HG02759 (cell line): ENCODE data around the gene ID3.
A peak's percentile ranks its signal among the peaks of the same experiment; 100 is the strongest.
"Not testable (repeated sequence)": the region's sequence is repeated elsewhere in the genome, so short reads cannot be mapped to it uniquely, and the experiment has no call there.

Experiments used
- ATAC-seq: cut with Tn5 transposase; IDR thresholded peaks from one replicate; pipeline ENCODE4 v1.9.1; 2021; ENCODE audit warnings: mild to moderate bottlenecking, moderate library complexity; ENCODE audit not compliant: unreplicated experiment

Gene ID3

DNA sequence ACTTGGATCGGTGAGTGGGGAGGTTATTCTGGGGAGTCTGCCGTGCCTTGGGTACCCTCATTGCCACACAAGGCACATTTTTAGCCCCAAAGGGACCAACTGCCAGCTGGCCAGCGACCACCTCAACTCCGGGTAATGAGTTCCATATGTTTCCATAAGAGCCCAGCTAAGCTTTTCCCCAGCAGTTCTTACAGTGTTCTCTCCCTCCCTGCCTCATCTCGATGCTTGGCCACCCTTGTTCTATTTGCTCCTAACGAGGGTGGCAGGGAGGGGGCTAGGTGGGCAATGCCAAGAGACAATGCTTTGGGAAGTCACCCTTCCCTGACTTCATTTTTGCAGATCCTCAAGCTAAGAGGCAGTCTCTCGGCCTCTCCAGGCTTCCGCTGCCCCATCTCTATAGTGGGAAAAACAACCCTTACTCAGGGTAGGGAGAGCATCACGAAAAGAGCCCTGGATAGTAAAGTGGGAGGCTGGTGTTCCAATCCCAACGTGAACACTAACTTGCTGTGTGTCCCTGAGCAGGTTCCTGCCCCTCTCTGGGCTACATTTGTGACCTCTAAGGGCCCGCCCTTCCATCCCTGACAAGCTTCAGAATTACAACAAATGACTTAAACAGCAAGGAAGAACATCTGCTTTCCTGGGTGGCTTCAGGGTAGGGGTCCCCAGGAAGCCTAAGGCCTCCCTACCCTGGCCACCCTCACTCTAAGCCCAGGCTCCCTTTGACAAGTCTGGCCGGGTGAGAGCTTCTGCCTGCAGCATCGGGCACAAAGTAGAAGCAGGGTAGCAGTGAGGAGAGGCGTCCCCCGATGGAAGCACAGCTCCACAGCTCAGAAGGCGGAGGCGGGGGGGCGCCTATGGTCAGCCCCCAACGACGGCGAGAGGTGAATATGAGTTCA, 5.8 kb downstream of the ID3 start:
- no peak for ATAC-seq

DNA sequence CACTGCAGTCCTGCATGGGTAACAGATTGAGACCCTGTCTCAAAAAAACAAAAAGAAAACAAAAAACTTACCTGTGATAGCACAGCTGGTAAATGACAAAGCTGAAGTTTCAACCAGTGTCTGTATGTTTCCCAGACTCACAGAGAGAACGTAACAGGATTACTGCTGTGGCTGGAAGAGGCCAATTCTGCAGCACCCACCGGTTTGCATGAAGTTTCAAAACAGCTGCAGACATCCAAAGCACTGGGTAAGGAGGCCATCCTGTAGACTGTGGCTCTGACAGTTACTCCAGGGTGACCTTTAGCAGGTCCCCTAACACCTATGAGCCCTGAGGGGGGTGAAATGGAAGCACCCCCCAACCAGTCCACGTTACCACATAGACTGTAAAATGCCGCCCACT, 7.5 kb downstream of the ID3 start:
- ATAC-seq, result no peak

DNA sequence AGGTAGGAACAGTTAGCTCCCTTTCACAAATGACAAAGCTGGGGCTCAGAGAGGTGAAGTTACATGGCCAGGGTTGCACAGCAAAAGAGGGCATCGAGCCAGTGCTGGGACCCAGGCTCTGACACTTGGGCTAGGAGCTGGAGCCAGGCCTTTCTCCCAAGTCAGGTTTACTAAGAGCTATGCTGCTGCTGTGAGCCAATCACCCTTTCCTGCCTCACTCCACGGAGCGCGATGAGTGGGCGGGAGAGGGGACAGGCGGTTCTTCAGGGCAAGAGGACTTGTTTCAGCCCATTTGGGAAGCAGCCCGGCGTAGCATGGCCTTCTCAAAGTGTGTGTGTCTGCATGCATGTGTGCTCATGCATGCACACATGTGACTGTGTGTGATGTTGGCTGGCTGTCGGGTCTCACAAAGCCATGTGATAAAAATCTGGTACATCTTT, 10.6 kb downstream of the ID3 start:
- no peak for ATAC-seq

DNA sequence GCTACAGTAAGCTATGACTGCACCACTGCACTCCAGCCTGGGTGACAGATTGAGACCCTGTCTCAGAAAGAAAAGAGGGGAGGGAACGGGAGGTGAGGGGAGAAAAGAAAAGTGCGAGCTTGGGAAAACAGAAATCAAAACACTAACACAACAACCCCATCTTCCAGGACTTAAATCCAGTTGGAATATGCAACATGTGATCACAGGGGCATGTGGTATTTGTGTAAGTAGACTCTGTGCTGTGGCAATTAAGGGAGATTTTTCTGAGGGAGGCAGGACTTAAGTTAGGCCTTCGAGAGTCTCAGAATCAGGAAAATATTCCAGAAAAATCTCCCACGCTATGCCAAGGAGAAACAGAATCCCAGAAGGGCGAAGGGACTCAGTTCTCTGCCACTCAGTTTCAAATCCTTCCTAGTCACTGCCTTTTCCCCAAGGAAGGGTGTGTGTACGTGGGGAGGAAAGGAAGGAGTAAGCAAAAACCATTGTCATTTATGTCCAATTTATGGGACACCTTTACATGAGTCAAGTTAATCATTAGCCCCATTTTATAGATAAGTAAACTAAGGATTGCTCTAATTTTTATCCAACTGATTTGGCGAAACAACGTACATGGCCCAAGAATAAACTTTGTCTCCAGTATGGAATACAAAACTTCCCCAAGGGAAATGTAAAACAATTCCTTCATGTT, 12.3 kb downstream of the ID3 start:
- ATAC-seq, result no peak

DNA sequence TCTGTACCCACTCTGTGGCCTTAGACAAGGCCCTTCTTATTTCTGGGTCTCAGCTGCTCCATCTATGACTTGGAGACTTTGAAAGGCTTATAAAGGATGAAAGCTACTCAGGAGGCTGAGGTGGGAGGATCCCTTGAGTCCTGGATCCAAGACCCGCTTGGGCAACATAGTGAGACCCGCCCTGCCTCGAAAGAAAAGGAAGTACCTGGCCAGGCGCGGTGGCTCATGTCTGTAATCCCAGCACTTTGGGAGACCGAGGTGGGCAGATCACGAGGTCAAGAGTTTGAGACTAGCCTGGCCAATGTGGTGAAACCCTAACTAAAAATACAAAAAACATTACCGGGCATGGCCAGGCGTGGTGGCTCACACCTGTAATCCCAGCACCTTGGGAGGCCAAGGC, 13.4 kb downstream of the ID3 start:
- ATAC-seq, result no peak

DNA sequence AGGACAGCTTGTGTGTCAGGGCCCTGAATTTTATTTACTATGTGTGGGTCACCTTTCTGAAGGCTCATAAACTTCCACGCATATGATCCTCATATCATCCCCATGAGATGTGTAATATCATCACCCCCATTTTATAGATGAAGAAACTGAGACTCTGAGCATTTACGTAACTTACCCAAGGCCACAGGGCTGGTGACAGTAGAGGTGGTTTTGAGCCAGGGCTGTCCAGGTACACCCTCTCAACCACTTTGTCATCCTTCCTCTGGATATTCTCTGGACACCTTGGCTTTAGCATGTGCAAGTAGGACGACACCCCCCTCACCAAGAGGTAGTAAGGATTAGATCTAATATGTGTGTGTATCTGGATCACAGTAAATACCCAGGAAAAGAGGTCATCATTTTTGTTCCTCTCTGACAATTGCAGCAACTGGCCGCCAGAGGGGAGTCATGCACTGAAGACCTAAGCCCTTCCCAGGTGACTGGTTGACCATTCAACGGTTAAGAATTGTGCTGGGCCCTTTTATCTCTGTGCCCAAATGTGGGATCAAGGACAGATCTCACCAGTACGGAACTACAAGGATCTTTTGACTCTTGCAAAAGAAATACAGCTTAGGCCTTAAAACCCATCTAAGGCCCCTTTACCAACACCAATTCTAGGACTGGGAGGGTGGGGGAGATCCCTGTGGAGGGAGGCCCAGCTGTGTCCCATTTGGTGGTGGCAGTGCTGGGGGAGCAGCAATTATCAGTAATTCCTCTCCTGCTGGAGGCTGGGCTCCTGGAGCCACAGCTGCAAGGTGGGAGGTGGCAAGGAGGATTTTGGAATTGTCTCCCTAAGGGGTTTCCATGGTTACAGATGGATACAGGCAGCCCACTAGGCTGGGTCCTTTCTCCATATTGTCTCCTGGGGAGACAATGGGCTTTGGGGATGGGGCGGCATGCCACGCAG, 14.6 kb downstream of the ID3 start:
- no peak for ATAC-seq

DNA sequence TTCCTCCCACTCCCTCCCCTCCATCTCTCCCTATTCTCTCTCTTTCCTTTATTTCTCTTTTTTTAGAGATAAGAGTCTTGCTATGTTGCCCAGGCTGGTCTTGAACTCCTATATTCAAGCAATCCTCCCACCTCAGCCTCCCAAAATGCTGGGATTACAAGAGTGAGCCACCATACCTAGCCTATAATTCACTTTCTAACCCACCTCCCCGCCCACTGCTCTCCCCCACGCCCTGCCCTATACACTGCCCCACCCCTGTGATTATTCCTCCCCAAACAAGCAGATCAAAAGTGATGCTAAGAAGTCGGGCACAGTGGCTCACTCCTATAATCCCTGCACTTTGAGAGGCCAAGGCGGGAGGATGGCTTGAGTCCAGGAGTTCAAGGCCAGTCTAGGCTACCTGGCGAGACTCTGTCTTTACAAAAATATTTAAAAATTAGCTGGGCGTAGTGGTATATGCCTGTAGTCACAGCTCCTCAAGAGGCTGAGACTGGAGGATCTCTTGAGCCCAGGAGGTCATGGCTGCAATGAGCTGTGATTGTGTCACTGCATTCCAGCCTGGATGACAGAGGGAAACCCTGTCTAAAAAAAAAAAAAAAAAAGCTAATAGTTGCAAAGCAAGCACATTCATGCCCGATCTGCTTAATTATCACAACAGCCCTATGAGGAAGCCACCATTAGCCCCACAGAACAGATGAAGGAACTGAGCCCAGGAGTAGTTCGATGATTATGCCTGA, 15.4 kb downstream of the ID3 start:
- no peak for ATAC-seq

DNA sequence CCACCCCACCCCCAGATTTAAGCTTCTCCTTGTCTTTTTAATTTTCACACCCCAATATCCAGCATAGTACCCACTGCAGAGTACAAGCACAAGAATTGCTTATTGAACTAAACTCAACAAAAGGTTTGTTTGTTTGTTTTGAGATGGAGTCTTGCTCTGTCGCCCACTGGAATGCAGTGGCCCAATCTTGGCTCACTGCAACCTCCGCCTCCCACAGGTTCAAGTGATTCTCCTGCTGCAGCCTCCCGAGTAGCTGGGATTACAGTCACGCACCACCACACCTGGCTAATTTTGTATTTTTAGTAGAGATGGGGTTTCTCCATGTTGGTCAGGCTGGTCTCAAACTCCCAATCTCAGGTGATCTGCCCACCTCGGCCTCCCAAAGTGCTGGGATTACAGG, 16.4 kb downstream of the ID3 start:
- ATAC-seq, result not testable (repeated sequence)

DNA sequence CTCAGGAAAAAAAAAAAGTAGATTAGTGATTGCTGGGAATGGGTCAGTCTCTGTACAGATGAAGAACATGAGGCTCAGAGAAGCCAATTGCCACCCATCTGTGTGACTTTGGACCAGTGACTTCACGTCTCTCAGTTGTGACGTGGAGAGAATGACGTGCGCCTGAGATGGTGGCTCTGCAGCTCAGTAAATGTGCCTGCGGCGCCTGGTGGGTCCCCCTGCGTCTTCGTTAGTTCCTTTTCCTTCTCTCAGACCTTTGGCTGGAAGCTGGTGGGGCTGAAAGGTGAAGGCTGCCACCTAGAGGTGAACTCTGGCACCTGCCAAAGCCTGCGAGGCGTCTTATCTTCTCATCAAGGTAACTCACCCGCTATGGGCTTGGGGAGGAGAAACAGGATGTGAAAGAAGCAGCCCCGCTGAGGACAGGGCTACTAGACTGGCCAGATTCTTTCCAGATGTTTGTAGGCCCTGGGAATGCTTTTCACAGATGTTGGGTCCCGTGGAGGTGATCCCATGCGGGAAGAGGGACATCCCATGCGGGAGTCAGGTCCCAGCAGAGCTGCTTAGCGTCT, 19.5 kb downstream of the ID3 start:
- ATAC-seq, result peak; percentile 86

DNA sequence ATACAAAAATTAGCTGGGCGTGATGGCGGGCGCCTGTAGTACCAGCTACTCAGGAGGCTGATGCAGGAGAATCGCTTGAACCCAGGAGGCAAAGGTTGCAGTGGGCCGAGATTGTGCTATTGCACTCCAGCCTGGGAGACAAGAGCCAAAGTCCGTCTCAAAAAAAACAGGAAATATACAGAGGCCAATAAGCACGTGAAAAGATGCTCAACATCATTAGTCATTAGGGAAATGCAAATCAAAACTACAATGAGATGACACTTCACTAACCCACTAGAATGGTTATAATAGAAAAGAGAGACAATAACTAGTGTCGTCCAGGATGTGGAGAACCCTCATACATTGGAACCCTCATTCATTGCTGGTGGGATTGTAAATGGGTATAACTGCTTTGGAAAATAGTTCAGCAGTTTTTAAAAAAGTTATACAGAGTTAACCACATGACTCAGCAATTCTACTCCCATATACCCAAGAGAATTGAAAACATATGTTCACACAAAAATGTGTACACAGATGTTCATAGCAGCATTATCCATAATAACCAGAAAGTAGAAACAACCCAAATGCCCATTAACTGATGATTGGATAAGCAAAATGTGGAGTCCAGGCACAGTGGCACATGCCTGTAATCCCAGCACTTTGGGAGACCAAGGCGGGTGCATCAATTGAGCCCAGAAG, 21.9 kb downstream of the ID3 start:
- no peak for ATAC-seq

DNA sequence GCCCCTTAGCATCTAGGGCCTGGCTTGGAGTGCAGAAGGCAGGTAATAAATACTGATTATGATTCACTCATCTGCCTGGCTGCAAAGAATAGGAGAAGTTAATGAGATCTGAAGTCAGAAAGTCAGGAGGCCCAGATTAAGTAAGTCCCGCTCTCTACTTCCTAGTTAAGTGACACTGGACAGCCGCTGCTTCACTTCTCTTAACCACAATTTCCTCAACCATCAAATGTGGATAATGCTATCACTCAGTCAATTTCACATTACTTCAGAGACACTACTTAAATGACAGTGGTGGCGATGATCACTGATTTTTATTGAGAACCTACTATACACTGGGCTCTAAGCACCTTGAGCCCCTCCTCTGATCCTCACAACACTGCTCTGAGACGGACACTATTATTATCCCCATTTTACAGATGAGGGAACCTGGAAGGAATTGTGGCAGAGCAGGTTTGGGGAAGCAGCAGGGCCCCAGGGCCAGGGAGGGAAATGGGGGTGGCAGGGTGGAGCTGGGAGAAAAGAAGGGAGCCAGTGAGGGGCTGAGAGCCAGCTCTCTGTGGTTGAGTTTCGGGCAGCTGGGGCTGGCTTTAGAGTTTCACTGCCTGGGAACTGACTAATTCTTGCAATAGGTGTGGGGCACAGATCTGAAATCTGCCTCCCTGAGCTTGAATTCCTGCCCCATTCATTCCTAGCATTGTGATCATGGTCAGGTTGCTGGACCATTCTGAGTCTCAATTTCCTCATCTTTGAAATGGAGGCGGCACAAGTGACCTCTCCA, 25.9 kb downstream of the ID3 start:
- no peak for ATAC-seq

DNA sequence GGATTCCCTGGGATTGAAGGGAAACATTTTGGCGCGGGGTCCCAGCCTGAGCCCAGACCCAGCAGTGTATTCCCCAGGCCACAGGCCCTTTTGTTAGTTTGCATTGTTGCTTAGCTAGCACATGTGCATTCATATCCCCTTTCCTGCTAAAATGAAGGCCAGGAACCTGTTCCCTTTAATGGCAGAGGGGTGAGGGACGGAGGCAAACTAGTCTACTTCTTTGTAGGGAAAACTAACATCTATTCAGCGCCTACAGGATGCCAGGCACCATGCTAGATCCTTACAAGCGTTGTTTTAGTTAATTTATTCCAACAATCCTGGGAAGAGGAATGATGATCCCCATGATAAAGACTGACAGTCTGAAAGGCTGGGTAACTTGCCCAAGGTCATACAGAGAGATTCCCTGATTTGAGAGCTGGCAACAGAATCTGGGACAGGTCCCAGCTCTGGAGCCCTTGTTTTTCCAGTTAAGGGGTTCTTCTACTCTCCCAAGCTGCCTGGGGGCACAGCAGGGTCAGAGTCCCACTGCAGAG, 27.7 kb downstream of the ID3 start:
- no peak for ATAC-seq

DNA sequence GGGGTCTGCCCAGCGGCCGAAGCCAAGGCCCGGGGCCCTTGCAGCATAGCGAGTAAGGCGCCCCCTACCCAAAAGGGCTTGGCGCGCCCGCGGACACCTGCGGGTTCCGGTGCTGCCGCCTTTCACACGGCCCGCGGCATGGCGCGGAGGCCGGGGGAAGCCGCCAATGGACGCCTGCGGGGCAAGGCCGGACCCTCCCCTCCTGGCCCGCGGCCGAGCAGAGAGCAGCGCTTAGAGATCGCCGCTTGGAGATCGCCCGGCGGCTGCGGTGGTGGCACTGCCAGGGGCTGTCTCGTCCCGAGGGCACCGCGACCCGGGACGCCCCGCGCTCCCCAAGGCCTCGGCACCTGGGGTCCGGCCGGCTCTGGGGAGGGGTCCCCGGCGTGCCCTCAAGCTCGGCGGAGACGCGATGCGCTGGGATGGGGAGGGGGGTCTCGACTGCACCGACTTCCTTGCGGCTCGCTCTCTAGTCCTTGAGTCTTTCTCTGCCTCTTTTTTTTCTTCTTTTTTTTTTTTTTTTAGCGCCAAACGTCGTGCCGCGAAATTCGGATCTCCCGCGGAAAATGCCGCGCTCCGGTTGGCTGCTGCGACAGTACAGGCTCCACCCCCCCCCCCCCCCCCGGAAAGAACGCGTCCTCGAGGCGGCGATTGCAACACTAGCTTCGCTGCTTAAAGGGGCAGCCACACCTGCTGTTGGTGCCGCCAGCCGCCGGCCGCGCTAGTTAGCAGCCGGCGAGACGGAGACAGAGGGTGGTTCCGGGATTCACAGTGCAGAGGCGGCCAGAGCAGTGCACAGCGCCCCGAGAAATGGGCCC, 28.3 kb downstream of the ID3 start, which contains the start of gene E2F2:
TSS of gene E2F2 (minus strand) at position 487 of the 815 bp plus-strand sequence. CDS start at position 47, 440 bp downstream.
- peak; percentile 54 for ATAC-seq

DNA sequence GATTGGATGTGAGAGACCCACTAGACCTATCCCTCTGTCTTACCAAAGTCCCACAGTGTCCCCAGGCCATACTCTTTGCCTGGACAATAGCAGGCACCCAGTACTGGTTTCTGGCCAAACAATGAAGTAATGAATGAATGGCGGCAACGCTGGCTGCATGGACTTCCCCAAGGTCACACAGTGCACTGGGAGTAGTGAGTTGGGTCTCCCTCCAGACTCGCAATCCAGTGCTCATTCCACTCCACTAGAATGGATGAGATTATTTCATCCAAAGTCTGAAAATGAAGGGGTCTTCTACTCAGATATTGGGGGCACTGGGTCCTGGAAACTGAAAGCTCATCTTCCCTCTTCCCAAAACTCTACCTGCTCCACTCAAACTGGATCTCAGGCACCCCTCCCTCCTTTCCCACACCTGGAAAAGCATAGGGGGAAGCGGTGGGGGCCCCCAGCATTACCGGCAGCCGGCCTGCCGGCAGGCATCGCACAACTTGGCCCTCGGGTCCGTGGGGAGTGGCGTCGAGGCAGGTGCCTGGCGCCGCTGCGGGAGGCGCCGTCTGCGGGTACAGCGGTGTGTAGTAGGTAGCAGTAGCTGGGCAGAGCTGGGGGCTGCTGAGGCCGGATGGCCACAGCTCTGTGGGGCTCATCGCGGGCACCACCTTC, 29.1 kb downstream of the ID3 start:
- no peak for ATAC-seq

DNA sequence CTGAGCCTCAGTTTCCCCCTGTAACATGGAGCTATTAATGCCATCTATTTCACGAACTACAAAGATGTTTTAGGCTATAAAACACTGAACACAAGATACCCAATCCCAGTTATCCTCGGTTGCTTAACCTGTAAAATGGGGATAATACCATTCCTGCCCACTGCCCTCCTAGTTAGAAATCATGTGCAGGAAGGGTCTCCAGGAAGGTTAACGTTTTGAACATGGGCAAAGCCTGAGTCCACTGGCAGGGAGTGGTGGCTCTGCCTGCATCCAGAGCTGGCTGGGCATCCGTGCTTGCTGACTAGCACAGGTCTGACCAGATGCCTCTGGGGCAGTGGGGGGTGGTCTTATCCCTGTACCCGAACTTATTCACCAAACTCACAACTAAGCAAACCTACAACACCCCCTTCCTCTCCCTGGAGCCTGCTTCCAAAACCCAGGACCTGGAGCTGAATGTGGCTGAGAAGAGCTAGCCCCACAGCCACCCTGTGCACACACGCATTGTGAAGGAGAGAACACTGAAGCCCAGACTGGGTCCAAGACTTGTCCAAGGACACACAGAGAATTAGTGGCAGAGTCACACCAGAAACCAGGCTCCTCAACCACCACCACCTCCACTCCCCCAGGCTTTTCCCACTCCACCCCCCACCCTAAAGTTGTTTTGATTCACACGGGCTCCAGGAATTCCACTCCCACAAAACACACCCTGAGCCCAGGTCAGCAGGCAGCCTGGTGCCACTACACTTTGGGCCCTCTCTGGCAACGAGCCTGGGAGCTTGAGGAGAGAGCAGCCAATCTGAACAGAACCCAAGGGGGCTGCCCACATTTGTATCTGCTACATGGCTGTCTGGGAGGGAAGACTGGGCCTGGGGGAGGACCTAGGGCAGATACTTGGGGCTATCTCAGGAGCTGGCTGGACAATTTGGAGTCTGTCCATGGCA, 29.9 kb downstream of the ID3 start:
- ATAC-seq, result no peak
